ENCODE data around the gene SAT2. TPM values are rescaled to one million over a fixed set of nuclear protein-coding genes. Genes with fewer than 3 reads are reported as not detected.

Gene SAT2
- total and polyA plus RNA-seq, 2 of the 13 experiments (the other 11 are each of a cell fraction or from before 2014, with no cell fraction given): 37.6 to 93.7 TPM

GRCh38 chr17:7627250-7628121 is at the start of gene SAT2 (continued):
- no peak for TF ChIP-seq ZNF101 (CRISPR knock-in tag; IDR thresholded peaks at IDR 0.05; ENCODE audit: borderline replicate concordance, low read depth)
- no peak for TF ChIP-seq PAF1 (CRISPR knock-in tag; IDR thresholded peaks at IDR 0.05)
- TF ChIP-seq TEAD2 (CRISPR knock-in tag; IDR thresholded peaks at IDR 0.05): no peak
- TF ChIP-seq STAT6 (CRISPR knock-in tag; IDR thresholded peaks at IDR 0.05; ENCODE audit: borderline replicate concordance): no peak
- no peak for TF ChIP-seq ATF2 (CRISPR knock-in tag; IDR thresholded peaks at IDR 0.05)
- no peak for TF ChIP-seq NFE2L2 (IDR thresholded peaks at IDR 0.05; ENCODE audit: low read length)
- TF ChIP-seq FOXC1 (CRISPR knock-in tag; IDR thresholded peaks at IDR 0.05; ENCODE audit: borderline replicate concordance): 0 out of 2 replicates have a peak, but pooled peaks have one; percentile 34
- no peak for TF ChIP-seq ZNF296 (CRISPR knock-in tag; conservative IDR thresholded peaks at IDR 0.05)
- TF ChIP-seq SALL2 (CRISPR knock-in tag; IDR thresholded peaks at IDR 0.05): no peak; the same call in 1 of the 2 replicates
- peak; percentile 46; the same call in 1 of the 2 replicates for TF ChIP-seq HOXA5 (CRISPR knock-in tag; IDR thresholded peaks at IDR 0.05)
- TF ChIP-seq NR2F2 (IDR thresholded peaks at IDR 0.05; ENCODE audit: borderline replicate concordance, low read depth): peak; percentile 57; the same call in 1 of the 2 replicates
- no peak for TF ChIP-seq CCDC6 (CRISPR knock-in tag; IDR thresholded peaks at IDR 0.05)
- no peak for TF ChIP-seq ZNF614 (CRISPR knock-in tag; IDR thresholded peaks at IDR 0.05; ENCODE audit: borderline replicate concordance)
- peak; percentile 79 for TF ChIP-seq ZNF274 (CRISPR knock-in tag; IDR thresholded peaks at IDR 0.05)
- peak; percentile 76; the same call in 1 of the 2 replicates for TF ChIP-seq ZNF232 (CRISPR knock-in tag; IDR thresholded peaks at IDR 0.05; ENCODE audit: borderline replicate concordance)
- no peak for TF ChIP-seq ZBTB37 (CRISPR knock-in tag; IDR thresholded peaks at IDR 0.05)
- peak; percentile 88 for TF ChIP-seq SPEN (CRISPR knock-in tag; IDR thresholded peaks at IDR 0.05; ENCODE audit: low read depth)
- no peak for TF ChIP-seq PRMT3 (CRISPR knock-in tag; IDR thresholded peaks at IDR 0.05; ENCODE audit: borderline replicate concordance, low read depth)
- TF ChIP-seq ESRRA (CRISPR knock-in tag; IDR thresholded peaks at IDR 0.05; ENCODE audit: low read depth): peak; percentile 70
- TF ChIP-seq ZNF331 (CRISPR knock-in tag; IDR thresholded peaks at IDR 0.05): peak; percentile 33; the same call in 1 of the 2 replicates
- no peak for TF ChIP-seq ZNF180 (CRISPR knock-in tag; IDR thresholded peaks at IDR 0.05; ENCODE audit: borderline replicate concordance, low read depth)
- peak; percentile 76; the same call in 1 of the 2 replicates for TF ChIP-seq ZBTB20 (CRISPR knock-in tag; IDR thresholded peaks at IDR 0.05; ENCODE audit: borderline replicate concordance, low read depth)
- TF ChIP-seq SOX6 (IDR thresholded peaks at IDR 0.05): no peak
- TF ChIP-seq SOX6 (CRISPR knock-in tag; IDR thresholded peaks at IDR 0.05): peak; percentile 72
- TF ChIP-seq CEBPG (CRISPR knock-in tag; IDR thresholded peaks at IDR 0.05): no peak
- peak; percentile 93; the same call in 1 of the 2 replicates for TF ChIP-seq KLF6 (CRISPR knock-in tag; IDR thresholded peaks at IDR 0.05)

All from HepG2 (cell line).